COLO668 (cell line): ENCODE results near the gene MCRIP2.
A peak's percentile ranks its signal among the peaks of the same experiment; 100 is the strongest.

Source experiments
- DNase-seq: peaks from one replicate; lab custom pipeline; 2025; ENCODE audit not compliant: unreplicated experiment; lab: John Stamatoyannopoulos, UW

MCRIP2 gene

GRCh38 chr16:667780-668518, 26.3 kb downstream of the MCRIP2 start, which contains the start of gene RHOT2:
RHOT2 (plus strand) TSS chr16:668132; CDS start chr16:668200, 68 bp downstream.
- DNase-seq, result peak; percentile 97

GRCh38 chr16:668519-669171, 27.0 kb downstream of the MCRIP2 start:
- DNase-seq, result peak; percentile 34

- no peak for DNase-seq
Observed at GRCh38 chr16:669666-670065, 28.0 kb downstream of the MCRIP2 start.

GRCh38 chr16:670485-671352, 29.1 kb downstream of the MCRIP2 start:
- DNase-seq, result no peak

GRCh38 chr16:671353-672131, 29.9 kb downstream of the MCRIP2 start:
- DNase-seq, result no peak

- DNase-seq, result no peak
Observed at GRCh38 chr16:672371-672770, 30.7 kb downstream of the MCRIP2 start.

GRCh38 chr16:672851-673250, 31.2 kb downstream of the MCRIP2 start:
- no peak for DNase-seq

- DNase-seq, result no peak
Observed at GRCh38 chr16:673399-673991, 31.9 kb downstream of the MCRIP2 start.

- no peak for DNase-seq
Observed at GRCh38 chr16:674214-674881, 32.7 kb downstream of the MCRIP2 start.

- peak; percentile 41 for DNase-seq
Observed at GRCh38 chr16:674968-675883, 33.6 kb downstream of the MCRIP2 start, which contains the start of gene RHBDL1. RHBDL1 (plus strand) TSS chr16:675671; CDS start chr16:675791, 120 bp downstream.

GRCh38 chr16:675884-676564, 34.4 kb downstream of the MCRIP2 start:
- DNase-seq, result peak; percentile 38

GRCh38 chr16:676565-676902, 34.9 kb downstream of the MCRIP2 start:
- no peak for DNase-seq

- DNase-seq, result peak; percentile 95
Observed at GRCh38 chr16:676913-677312, 35.3 kb downstream of the MCRIP2 start.

- DNase-seq, result peak; percentile 72
Observed at GRCh38 chr16:677316-678190, 35.9 kb downstream of the MCRIP2 start.

- peak; percentile 16 for DNase-seq
Observed at GRCh38 chr16:678209-678857, 36.7 kb downstream of the MCRIP2 start.

- peak; percentile 82 for DNase-seq
Observed at GRCh38 chr16:678858-679813, 37.5 kb downstream of the MCRIP2 start.
